GM15510 (cell line): ENCODE results near the gene LMAN2.

ENCODE experiments used
- POLR2A ChIP-seq: IDR thresholded peaks from 3 replicates; pipeline ENCODE4 v1.6.1; 2011; ENCODE audit warnings: borderline replicate concordance; ENCODE audit not compliant: insufficient read length; ENCODE audit errors: extremely low read depth

LMAN2 gene

DNA sequence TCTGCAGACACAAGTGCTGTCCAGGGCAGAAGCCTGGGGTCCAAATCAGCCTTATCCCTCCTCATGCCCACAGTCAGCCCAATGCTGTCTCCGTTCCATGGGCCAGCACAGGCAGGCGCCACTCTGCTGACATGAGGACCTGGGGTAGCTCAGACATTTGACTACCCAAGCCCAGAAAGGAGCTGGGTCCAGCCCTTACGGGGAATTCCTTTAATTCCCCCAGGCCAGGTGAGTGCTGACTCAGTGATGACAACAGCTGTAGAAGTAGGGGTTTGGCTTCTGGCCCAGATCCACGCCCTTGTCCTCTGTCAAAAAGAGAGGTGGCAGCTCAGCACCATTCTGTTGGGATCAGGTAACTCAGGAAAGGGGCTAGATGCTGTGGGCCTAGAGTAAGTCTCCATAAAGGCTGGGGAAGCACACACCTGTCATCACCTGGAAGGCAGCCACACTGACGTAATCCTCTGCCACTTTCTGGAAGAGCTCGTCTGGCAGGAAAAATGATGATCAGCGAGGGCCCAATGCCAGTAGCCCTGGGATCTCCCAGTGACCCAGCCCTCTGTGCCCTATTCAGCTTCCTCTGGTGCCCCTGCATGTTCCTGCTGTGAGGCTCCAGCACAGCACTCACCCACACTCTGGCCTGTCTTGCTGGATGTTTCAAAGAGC lies 49.8 kb downstream of the LMAN2 start:
- TF ChIP-seq POLR2A = no peak

DNA sequence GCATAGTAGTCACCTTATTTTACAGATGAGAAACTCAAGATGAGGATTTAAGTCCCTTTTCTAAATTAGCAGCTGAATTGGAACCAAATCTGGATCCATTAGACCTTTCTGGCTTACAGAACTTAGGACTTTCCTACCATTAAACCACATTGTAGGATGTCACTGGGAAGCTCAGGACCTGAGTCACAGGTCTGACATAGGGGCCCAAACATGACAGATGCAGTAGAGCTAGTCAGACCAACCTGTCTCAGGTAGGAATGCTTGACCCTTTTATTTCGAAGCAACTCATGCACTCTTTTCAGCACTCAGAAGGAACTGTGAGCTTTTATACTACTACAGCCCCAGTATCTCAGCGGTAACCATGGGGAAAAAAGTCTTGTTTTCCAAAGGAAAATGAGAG lies 50.5 kb downstream of the LMAN2 start:
- TF ChIP-seq POLR2A = no peak

DNA sequence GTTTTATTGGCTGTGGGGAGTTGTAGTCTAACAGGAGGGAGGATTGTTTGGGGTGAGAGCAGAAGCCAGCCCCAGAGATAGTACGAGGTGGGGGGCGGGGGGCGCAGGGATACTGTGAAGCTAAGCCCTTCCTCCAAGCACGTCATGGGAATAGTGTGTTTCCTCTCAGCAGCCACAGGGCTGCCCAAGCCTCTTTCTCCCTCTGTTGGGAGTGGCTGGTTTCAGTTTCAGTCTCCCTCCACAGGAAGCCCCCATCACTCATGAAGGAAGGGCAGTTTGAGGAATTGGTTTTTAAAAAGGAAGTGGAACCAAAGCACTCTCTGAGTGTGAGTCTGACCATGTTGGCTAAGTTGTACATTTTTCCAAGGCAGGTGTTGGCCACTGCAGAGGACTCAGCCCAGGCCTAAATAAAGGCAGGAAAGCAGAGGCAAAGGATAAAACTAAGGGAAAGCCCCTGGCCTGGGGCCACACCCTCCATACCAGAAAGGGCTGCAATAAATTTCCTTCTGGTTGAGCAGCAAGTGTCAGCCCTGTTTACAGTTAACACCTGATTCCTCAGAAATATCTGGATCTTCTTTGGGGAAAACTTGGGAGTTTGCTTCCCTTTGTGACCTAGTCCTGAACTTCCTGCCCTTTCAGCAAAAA lies 51.1 kb downstream of the LMAN2 start:
- no peak for TF ChIP-seq POLR2A

DNA sequence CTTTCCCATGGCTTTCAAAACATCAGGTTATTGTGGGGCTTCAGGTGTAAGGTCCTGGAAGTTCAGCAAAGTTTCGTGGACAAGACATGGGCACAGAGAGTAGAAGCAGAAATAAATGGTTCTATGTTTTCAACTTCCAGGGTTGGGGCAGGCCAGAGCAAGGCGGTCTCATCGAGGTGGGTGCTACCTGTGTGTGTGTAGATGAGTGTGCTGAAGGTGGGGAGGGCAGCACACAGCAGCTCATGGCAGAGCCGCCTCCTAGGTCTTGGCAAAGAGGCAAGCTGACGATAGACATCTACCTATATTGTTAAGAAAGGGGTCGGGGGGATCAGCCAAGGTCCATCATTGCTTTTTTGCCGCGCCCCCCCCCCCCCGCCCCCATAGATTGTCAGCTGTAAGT lies 51.8 kb downstream of the LMAN2 start:
- no peak for TF ChIP-seq POLR2A

DNA sequence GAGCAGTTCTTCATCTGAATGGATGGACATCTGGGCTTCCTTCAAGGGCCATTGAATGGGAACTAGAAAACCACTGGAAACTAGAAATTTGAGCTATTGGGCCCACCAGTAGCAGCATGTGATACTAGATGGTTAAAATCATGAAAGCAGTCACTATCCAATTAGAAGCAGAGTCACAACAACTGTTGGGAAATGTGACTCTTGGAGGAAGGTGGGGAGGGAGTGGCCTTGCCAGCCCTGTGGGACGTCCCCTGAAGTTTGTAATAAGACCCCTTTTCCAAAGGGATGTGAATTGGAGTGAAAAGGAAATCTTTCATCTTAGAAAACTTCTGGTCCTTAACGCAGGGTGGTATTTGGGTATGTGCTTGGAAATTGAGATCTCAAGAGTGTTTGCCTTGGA lies 53.5 kb downstream of the LMAN2 start:
- no peak for TF ChIP-seq POLR2A

DNA sequence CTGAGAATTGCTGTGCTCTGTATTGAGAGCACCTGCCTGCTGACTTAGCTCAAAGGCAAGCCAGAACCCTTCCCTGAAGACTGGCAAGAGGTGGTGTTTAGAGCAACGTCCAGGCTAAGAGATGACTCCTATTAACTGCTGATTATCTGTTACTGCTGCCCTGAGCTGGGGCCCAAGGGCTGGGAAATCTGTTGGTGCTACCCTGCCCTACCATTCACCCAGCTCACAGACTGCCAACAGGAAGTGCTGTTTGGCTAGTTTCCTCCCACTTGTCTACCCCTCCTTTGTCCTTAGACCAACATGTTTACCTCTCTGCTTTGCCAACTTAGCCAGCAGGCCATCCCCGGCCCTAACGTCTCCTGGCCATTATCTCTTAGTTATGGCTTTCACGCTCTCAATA lies 54.9 kb downstream of the LMAN2 start:
- TF ChIP-seq POLR2A = no peak

DNA sequence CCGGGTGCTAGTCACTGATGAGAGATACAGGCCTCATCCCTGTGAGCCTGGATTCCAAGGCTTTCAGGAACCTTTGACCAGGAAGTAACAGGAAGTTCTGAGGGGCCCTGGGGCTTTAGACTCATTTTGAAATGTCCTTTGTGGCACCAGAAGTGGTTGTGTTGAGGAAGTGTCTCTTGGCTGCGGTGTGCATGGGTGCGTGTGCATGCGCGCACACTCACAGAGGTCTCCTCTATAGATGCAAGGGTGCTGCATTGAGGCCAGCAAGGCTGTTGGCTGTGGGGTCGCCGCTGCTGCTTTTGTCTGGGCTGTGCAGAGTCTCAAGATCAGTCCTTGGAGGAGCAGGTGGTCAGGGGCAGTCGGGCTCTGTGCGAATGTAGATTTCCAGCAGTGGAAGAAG lies 55.5 kb downstream of the LMAN2 start:
- no peak for TF ChIP-seq POLR2A

DNA sequence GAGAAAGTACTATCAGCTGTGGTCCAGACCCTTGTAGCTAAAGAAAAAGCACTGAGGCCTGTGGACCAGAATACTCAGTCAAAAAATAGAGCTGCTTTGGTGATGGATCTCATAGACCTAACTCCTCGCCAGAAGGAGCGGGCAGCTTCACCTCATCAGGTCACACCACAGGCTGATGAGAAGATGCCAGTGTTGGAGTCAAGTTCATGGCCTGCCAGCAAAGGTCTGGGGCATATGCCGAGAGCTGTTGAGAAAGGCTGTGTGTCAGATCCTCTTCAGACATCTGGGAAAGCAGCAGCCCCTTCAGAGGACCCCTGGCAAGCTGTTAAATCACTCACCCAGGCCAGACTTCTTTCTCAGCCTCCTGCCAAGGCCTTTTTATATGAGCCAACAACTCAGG lies 56.8 kb downstream of the LMAN2 start:
- TF ChIP-seq POLR2A = no peak

DNA sequence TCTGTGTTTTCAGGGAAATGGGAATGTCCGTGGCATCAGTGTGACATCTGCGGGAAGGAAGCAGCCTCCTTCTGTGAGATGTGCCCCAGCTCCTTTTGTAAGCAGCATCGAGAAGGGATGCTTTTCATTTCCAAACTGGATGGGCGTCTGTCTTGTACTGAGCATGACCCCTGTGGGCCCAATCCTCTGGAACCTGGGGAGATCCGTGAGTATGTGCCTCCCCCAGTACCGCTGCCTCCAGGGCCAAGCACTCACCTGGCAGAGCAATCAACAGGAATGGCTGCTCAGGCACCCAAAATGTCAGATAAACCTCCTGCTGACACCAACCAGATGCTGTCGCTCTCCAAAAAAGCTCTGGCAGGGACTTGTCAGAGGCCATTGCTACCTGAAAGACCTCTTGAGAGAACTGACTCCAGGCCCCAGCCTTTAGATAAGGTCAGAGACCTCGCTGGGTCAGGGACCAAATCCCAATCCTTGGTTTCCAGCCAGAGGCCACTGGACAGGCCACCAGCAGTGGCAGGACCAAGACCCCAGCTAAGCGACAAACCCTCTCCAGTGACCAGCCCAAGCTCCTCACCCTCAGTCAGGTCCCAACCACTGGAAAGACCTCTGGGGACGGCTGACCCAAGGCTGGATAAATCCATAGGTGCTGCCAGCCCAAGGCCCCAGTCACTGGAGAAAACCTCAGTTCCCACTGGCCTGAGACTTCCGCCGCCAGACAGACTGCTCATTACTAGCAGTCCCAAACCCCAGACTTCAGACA lies 57.5 kb downstream of the LMAN2 start:
- TF ChIP-seq POLR2A = no peak

DNA sequence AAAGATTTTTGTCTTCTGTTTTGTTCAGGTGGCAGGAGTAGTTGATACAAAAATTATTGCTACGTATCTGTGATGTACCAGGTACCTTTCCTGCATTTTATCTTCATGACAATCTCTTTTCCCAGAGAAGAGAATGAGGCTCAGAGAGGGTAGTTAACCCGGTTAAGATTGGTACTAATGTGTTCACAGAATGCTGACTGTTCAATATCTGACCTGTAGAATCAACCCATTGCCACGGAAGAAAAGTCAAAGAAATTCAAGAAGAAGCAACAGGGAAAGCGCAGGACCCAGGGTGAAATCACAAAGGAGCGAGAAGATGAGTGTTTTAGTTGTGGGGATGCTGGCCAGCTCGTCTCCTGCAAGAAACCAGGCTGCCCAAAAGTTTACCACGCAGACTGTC lies 59.7 kb downstream of the LMAN2 start:
- TF ChIP-seq POLR2A = no peak

DNA sequence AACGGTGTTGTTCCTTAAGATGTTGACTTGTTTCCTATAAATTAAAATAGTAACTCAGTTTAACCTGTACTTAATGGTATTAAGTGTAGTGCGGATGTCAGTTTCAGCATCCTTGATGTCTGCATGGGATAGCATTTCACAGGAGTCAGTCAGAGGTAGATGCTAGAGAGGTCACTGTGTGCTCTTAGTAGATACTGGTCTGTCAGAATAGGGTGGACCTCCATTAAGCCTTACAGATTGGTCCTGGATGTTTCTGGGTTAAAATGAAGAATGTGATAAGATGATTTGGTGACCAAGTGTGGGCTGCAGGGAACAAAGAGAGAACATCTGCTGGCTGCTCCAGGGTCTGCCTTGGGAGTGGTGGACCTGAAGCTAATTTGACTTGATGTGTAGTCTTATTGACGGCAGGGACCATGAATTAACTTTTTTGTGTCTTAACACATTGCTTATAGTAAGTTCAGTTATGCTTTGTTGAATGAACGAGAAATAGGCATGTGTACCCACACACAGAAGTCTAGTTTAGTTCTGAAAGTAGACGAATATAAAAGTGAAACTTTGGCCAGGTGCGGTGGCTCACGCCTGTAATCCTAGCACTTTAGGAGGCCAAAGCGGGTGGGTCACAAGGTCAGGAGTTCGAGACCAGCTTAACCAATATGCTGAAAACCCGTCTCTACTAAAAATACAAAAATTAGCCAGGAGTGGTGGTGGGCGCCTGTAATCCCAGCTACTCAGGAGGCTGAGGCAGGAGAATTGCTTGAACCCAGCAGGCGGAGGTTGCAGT lies 60.5 kb downstream of the LMAN2 start:
- TF ChIP-seq POLR2A = no peak

DNA sequence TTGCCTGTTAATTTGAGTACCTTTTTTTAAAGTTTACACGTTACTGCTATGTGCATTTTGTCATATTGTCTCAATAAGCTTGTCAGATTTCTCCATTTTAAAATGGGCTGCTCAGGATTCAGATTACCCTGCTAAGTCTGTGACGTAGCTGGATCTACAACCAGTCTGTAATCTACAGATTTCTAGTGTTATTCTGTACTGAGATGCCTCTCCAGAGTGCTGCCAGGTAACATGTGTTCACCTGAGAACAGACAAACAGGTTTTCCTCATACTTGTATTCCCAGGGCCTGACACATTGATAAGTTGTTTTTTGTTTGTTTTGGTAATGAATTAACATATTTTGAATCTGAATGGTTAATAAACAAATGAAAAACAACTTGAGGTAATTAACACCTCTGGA lies 63.3 kb downstream of the LMAN2 start:
- TF ChIP-seq POLR2A = no peak
